Activated CD8-positive, alpha-beta T cell treated with anti-CD3 and anti-CD28 coated beads for 36 hours (primary cell): ENCODE results near the gene CYP2W1. TPM values are rescaled to one million over a fixed set of nuclear protein-coding genes. Genes with fewer than 3 reads are reported as not detected.

Source experiments
- ATAC-seq: fragments of 200-7000 bp; cut with Tn5 transposase; one replicate; pipeline ENCODE4 v1.10.0; 2021; ENCODE audit warnings: mild to moderate bottlenecking, moderate library complexity
- CTCF ChIA-PET: fragments of 350-600 bp; sonication (Branson Sonifier 250); formaldehyde crosslinking; loops from one replicate; lab custom pipeline; 2021; ENCODE audit warnings: antibody characterized with exemption; lab: Charles Lee
- POLR2A ChIA-PET: fragments of 350-600 bp; sonication (Branson Sonifier 250); formaldehyde crosslinking; loops from one replicate; lab custom pipeline; 2021; ENCODE audit warnings: antibody characterized with exemption; lab: Charles Lee
- DNase-seq: peaks from one replicate; pipeline ENCODE4 v3.0.0-alpha.2; 2020
- H3K27ac Mint-ChIP-seq: one replicate; pipeline ENCODE4 v1.8.0; 2021; ENCODE audit warnings: mild to moderate bottlenecking, mixed read lengths
- H3K27me3 Mint-ChIP-seq: one replicate; pipeline ENCODE4 v1.8.0; 2021; ENCODE audit warnings: mixed read lengths
- H3K36me3 Mint-ChIP-seq: one replicate; pipeline ENCODE4 v1.8.0; 2021; ENCODE audit warnings: low read depth, mixed read lengths
- H3K4me1 Mint-ChIP-seq: one replicate; pipeline ENCODE4 v1.8.0; 2021; ENCODE audit warnings: low read depth, mixed read lengths
- H3K4me3 Mint-ChIP-seq: one replicate; pipeline ENCODE4 v1.8.0; 2021; ENCODE audit warnings: mild to moderate bottlenecking, moderate library complexity, mixed read lengths
- H3K9me3 Mint-ChIP-seq: one replicate; pipeline ENCODE4 v1.8.0; 2021; ENCODE audit warnings: mixed read lengths
- intact Hi-C: fragments of 100-400 bp; cut with micrococcal nuclease; formaldehyde crosslinking; loops from one replicate; pipeline ENCODE4 v1.10.0; 2022
- total RNA-seq, 2 experiments: library from RNA; stranded (reverse); gene quantifications; one replicate each; pipeline ENCODE4 v1.2.3, GENCODE V29; 2021
- TF ChIP-seq, protein P1 (sequence below): fragments of 200-600 bp; IDR thresholded peaks from one replicate; pipeline ENCODE4 v1.8.0; 2022; ENCODE audit warnings: antibody characterized with exemption, mild to moderate bottlenecking

Gene CYP2W1
- total RNA-seq, 2 experiments from 2014 or later: not detected

DNA sequence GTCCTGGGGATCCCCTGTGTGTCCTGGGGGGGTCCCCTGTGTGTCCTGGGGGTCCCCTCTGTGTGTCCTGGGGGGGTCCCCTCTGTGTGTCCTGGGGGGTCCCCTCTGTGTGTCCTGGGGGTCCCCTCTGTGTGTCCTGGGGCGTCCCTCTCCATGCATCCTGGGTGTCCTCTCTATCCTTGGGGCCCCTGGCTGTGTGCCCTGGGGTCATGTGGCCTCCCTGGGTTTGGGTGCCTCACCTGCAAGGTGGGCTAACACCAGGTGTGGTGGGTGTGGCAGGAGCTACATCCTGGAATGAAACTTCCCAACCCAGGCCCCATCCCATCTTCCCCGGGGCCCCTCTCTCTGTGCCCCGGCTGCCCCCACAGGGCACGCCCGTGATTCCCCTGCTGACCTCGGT, 4.9 kb downstream of the CYP2W1 start:
- POLR2A ChIA-PET: interaction anchor here (1.0 kb wide), 2 partner anchors 13 to 21 kb away, joined by 3 to 4 read pairs; partner anchors contain the start of gene COX19
- Mint-ChIP-seq H3K27ac (no peak overlapping the region), H3K36me3 (no peaks in the 10 kb centered on the region), H3K4me3 (no peak overlapping the region), H3K9me3 (no peaks in the 10 kb centered on the region), H3K4me1 (peaks cover 5% of the 10 kb centered on the region), H3K27me3 (peaks cover 4% of the 10 kb centered on the region)
- no peak for DNase-seq
- no peak for ATAC-seq
- TF ChIP-seq, protein P1, sequence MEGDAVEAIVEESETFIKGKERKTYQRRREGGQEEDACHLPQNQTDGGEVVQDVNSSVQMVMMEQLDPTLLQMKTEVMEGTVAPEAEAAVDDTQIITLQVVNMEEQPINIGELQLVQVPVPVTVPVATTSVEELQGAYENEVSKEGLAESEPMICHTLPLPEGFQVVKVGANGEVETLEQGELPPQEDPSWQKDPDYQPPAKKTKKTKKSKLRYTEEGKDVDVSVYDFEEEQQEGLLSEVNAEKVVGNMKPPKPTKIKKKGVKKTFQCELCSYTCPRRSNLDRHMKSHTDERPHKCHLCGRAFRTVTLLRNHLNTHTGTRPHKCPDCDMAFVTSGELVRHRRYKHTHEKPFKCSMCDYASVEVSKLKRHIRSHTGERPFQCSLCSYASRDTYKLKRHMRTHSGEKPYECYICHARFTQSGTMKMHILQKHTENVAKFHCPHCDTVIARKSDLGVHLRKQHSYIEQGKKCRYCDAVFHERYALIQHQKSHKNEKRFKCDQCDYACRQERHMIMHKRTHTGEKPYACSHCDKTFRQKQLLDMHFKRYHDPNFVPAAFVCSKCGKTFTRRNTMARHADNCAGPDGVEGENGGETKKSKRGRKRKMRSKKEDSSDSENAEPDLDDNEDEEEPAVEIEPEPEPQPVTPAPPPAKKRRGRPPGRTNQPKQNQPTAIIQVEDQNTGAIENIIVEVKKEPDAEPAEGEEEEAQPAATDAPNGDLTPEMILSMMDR: no peak
- CTCF ChIA-PET: interaction anchor here (0.8 to 1.4 kb wide), 2 partner anchors 78 kb away, joined by 3 to 6 read pairs; no protein-coding TSS in a partner anchor
- intact Hi-C loops: no loop called here

DNA sequence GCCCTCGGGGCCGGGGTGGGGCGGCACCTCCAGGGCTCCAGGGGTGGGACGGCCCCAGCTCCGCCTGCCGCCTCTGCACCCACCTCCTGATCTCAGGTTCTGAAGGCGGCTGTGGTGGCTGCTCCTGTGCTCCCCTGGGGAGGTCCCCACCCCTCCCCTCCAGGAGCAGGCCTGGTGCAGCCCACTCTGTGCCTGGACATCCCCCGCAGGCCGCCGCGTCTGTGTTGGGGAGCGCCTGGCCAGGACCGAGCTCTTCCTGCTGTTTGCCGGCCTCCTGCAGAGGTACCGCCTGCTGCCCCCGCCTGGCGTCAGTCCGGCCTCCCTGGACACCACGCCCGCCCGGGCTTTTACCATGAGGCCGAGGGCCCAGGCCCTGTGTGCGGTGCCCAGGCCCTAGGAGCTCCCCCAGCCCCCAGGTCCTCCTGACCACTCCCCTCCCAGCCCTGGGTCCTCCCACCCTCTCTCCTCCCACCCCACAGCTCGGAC, 5.5 kb downstream of the CYP2W1 start:
- intact Hi-C loops: no loop called here
- Mint-ChIP-seq H3K36me3 (no peaks in the 10 kb centered on the region), H3K9me3 (no peaks in the 10 kb centered on the region), H3K4me3 (no peak overlapping the region), H3K4me1 (peaks cover 8% of the 10 kb centered on the region), H3K27ac (no peak overlapping the region), H3K27me3 (peaks cover 4% of the 10 kb centered on the region)
- DNase-seq: no peak
- ATAC-seq: no peak
- ChIA-PET CTCF (interaction anchor here (0.8 to 1.4 kb wide), 2 partner anchors 77 to 79 kb away, joined by 3 to 6 read pairs; no protein-coding TSS in a partner anchor), POLR2A (interaction anchor here (1.0 kb wide), 2 partner anchors 13 to 22 kb away, joined by 3 to 4 read pairs; partner anchors contain the start of gene COX19)
- TF ChIP-seq, protein P1: no peak

DNA sequence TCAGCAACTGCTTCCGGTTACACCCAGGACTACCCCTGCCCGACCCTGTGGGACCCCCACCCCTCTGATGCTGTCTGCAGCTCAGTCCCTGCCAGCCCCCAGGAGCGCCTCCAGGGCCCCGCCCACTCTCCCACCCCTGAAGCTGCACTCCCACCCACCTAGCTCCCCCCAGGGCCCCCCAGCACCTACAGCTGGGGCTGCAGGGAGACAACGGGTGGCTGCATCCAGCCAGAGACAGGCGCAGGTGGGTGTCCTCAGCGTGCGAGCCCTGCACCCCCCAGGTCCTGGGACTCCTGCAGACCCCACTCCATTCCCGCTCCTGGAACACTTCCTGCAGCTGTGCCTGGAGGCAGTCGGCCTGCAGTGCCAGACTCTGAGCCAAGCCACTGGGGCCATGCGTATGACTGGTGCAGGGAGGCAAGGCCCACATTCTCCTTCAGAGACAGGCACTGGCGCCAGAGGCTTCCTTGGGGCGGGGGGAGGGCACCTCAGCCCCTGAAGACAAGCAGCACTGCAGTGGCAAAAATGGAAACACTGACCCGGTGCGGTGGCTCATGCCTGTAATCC, 6.1 kb downstream of the CYP2W1 start:
- intact Hi-C loops: no loop called here
- Mint-ChIP-seq H3K27me3 (peaks cover 4% of the 10 kb centered on the region), H3K4me3 (no peak overlapping the region), H3K36me3 (no peaks in the 10 kb centered on the region), H3K27ac (no peak overlapping the region), H3K9me3 (no peaks in the 10 kb centered on the region), H3K4me1 (peaks cover 8% of the 10 kb centered on the region)
- DNase-seq: no peak
- CTCF ChIA-PET: interaction anchor here (0.8 to 1.4 kb wide), 2 partner anchors 77 to 80 kb away, joined by 3 to 6 read pairs; no protein-coding TSS in a partner anchor
- TF ChIP-seq, protein P1: no peak
- POLR2A ChIA-PET: interaction anchor here (1.0 kb wide), 2 partner anchors 14 to 22 kb away, joined by 3 to 4 read pairs; partner anchors contain the start of gene COX19
- ATAC-seq: no peak

DNA sequence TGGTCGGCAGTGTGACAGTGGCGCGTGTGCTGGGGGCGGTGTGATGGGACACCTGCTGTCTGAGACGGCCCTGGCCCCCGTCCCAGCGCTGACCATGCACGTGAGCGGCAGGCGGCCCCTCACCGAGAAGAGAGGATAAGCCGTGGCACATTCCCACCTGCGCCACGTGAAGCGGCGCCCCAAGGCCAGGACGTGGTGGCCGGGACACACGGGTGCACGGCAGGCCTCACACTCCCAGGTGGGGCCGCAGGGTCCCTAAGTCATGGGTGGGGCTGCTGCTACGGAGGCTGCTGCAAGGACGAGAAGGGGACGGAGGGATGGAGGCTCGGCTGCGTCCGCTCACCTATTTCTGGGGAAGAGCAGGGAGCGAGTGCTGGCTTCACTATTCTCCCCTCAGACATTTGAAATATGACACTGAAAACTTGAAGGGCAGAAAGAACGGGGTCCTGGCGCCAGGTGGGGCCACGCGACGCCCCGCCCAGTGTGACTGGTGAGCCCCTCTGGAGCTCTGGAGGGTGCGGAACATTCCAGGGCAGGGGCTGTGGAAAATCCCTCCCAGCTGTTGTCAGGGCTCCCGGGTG, 7.5 kb downstream of the CYP2W1 start:
- H3K4me1 Mint-ChIP-seq: peaks cover 8% of the 10 kb centered on the region
- DNase-seq (no peak), ATAC-seq (no peak)
- ChIA-PET CTCF (no interaction called here), POLR2A (interaction anchor here (4.1 kb wide), 1 partner anchor 15 kb away, joined by 19 read pairs; the partner anchor contains the start of gene COX19)
- peaks cover 3% of the 10 kb centered on the region for H3K27me3 Mint-ChIP-seq
- H3K9me3 Mint-ChIP-seq: no peaks in the 10 kb centered on the region
- no peaks in the 10 kb centered on the region for H3K36me3 Mint-ChIP-seq
- intact Hi-C loops: loop anchor here (5.0 to 10.0 kb wide), 3 partner anchors 54 to 174 kb away; partner anchors contain the start of genes GPR146 and ZFAND2A
- TF ChIP-seq, protein P1: no peak
- no peak overlapping the region for H3K27ac Mint-ChIP-seq
- H3K4me3 Mint-ChIP-seq: no peak overlapping the region
